Prostate gland (tissue), 2 donors: ENCODE measurements around the gene SCIN. TPM values are rescaled to one million over a fixed set of nuclear protein-coding genes. Genes with fewer than 3 reads are reported as not detected.

ENCODE experiments used
- DNase-seq: peaks from one replicate; pipeline ENCODE4 v3.0.0-alpha.2; 2019; ENCODE audit warnings: low spot score
- H3K27ac ChIP-seq, 2 donors: fragments of 200-600 bp; sonication (generic); 2 replicates each; pipeline ENCODE4 v1.5.1; 2017 to 2019
- H3K27me3 ChIP-seq: fragments of 200-600 bp; sonication (generic); replicated peaks from 2 replicates; pipeline ENCODE4 v1.5.1; 2019; ENCODE audit not compliant: insufficient read depth
- H3K36me3 ChIP-seq, 2 donors: fragments of 200-600 bp; sonication (generic); 1 replicate in 1 of 2; 2 replicates in 1 of 2; pipeline versions ENCODE4 v1.5.1 to v1.8.1; 2017 to 2019
- H3K4me1 ChIP-seq: fragments of 200-600 bp; sonication (generic); replicated peaks from 2 replicates; pipeline ENCODE4 v1.5.1; 2019
- H3K4me3 ChIP-seq, 2 donors: fragments of 200-600 bp; sonication (generic); 2 replicates each; pipeline ENCODE4 v1.5.1; 2017 to 2019
- H3K9me3 ChIP-seq: fragments of 200-600 bp; sonication (generic); 2 replicates; pipeline ENCODE4 v1.5.1; 2017
- CTCF ChIP-seq, 4 experiments: fragments of 200-600 bp in 2 of 4; fragments of 450-650 bp in 2 of 4; sonication (generic) in 2 of 4; IDR thresholded peaks; 1 replicate in 3 of 4; 2 replicates in 1 of 4; pipeline ENCODE4 v1.5.1; 2016 to 2019; ENCODE audit warnings: antibody characterized with exemption in 4 of 4, mild to moderate bottlenecking in 2 of 4, moderate library complexity in 2 of 4
- POLR2A ChIP-seq: fragments of 450-650 bp; IDR thresholded peaks from one replicate; pipeline ENCODE4 v1.6.1; 2016; ENCODE audit warnings: antibody characterized with exemption, mild to moderate bottlenecking
- POLR2AphosphoS5 ChIP-seq: sonication (generic); formaldehyde crosslinking; IDR thresholded peaks from one replicate; pipeline ENCODE4 v1.6.1; 2017; ENCODE audit warnings: antibody characterized with exemption
- WGBS: methylation state at CpG from one replicate; pipeline ENCODE4 v1.1.5; 2018; 5-methylcytosine and 5-hydroxymethylcytosine counted together
- intact Hi-C: fragments of 100-400 bp; cut with DNase I; formaldehyde crosslinking; loops from one replicate; pipeline ENCODE4 v1.14.2; 2022
- total RNA-seq, 2 donors: library from RNA; depleted of rRNA; stranded (reverse); fragments of >200 nt; gene quantifications; one replicate each; pipeline ENCODE4 v1.1.0, GENCODE V29; 2016

The SCIN gene
- total RNA-seq, 2 donors from 2014 or later, result 7.6 to 12.2 TPM

- no peak overlapping the region for H3K4me3 ChIP-seq
- H3K27me3 ChIP-seq, result no peaks in the 10 kb centered on the region
- intact Hi-C loops, result no loop called here
- no peaks in the 10 kb centered on the region for H3K36me3 ChIP-seq
- no peak for TF ChIP-seq POLR2AphosphoS5
- no peak for TF ChIP-seq CTCF (IDR thresholded peaks at IDR 0.05)
- TF ChIP-seq POLR2A, result no peak
- no peaks in the 10 kb centered on the region for H3K4me1 ChIP-seq
- no peak for DNase-seq
- WGBS, result 49% methylated on average over 1 of the region's 1 CpG
- no peak overlapping the region for H3K27ac ChIP-seq
- no peaks in the 10 kb centered on the region for H3K9me3 ChIP-seq
Observed at GRCh38 chr7:12609561-12609960, 39.0 kb downstream of the SCIN start.

- no peaks in the 10 kb centered on the region for H3K36me3 ChIP-seq
- no peaks in the 10 kb centered on the region for H3K9me3 ChIP-seq
- TF ChIP-seq CTCF (IDR thresholded peaks at IDR 0.05), result no peak
- no peak for TF ChIP-seq POLR2A
- no peak for TF ChIP-seq POLR2AphosphoS5
- no peak overlapping the region for H3K4me3 ChIP-seq
- H3K27ac ChIP-seq, result no peak overlapping the region
- H3K27me3 ChIP-seq, result no peaks in the 10 kb centered on the region
- DNase-seq, result no peak
- intact Hi-C loops, result no loop called here
- no peaks in the 10 kb centered on the region for H3K4me1 ChIP-seq
- WGBS, result 95% methylated on average over 2 of the region's 2 CpGs
Observed at GRCh38 chr7:12610899-12611298, 40.4 kb downstream of the SCIN start.

GRCh38 chr7:12612622-12613021 lies 42.1 kb downstream of the SCIN start:
- TF ChIP-seq POLR2A (no peak), POLR2AphosphoS5 (no peak)
- intact Hi-C loops, result no loop called here
- 81% methylated on average over 2 of the region's 2 CpGs for WGBS

GRCh38 chr7:12619461-12620069 lies 49.0 kb downstream of the SCIN start:
- no peaks in the 10 kb centered on the region for H3K9me3 ChIP-seq
- H3K4me3 ChIP-seq, result no peak overlapping the region
- H3K36me3 ChIP-seq, result no peaks in the 10 kb centered on the region
- TF ChIP-seq CTCF (IDR thresholded peaks at IDR 0.05) (no peak), POLR2A (no peak), POLR2AphosphoS5 (no peak)
- WGBS, result 67% methylated on average over 3 of the region's 3 CpGs
- DNase-seq, result no peak
- no peaks in the 10 kb centered on the region for H3K27me3 ChIP-seq
- H3K4me1 ChIP-seq, result no peaks in the 10 kb centered on the region
- intact Hi-C loops, result loop anchor here (5.0 kb wide), 1 partner anchor 97 kb away; no protein-coding TSS in a partner anchor
- H3K27ac ChIP-seq, result peak overlapping the region in 1 of 2 donors; percentile 24

More at GRCh38 chr7:12612622-12613021, 42.1 kb downstream of the SCIN start:
- Histone ChIP-seq H3K4me1 (no peaks in the 10 kb centered on the region), H3K9me3 (no peaks in the 10 kb centered on the region), H3K36me3 (no peaks in the 10 kb centered on the region), H3K4me3 (no peak overlapping the region), H3K27me3 (no peaks in the 10 kb centered on the region), H3K27ac (no peak overlapping the region)
- DNase-seq, result no peak

- Histone ChIP-seq H3K36me3 (no peaks in the 10 kb centered on the region), H3K4me3 (no peak overlapping the region), H3K27ac (no peak overlapping the region), H3K4me1 (no peaks in the 10 kb centered on the region), H3K9me3 (no peaks in the 10 kb centered on the region), H3K27me3 (no peaks in the 10 kb centered on the region)
- DNase-seq, result no peak
- TF ChIP-seq CTCF (IDR thresholded peaks at IDR 0.05), result no peak
- TF ChIP-seq POLR2A, result no peak
- TF ChIP-seq POLR2AphosphoS5, result no peak
- intact Hi-C loops, result loop anchor here (5.0 kb wide), 1 partner anchor 98 kb away; no protein-coding TSS in a partner anchor
Observed at GRCh38 chr7:12620371-12620770, 49.9 kb downstream of the SCIN start.
